ENCODE results near the gene GPA33. TPM values are rescaled to one million over a fixed set of nuclear protein-coding genes. Genes with fewer than 3 reads are reported as not detected.

GPA33 gene
- total RNA-seq, 1 donor from 2014 or later: 0.10 TPM

DNA sequence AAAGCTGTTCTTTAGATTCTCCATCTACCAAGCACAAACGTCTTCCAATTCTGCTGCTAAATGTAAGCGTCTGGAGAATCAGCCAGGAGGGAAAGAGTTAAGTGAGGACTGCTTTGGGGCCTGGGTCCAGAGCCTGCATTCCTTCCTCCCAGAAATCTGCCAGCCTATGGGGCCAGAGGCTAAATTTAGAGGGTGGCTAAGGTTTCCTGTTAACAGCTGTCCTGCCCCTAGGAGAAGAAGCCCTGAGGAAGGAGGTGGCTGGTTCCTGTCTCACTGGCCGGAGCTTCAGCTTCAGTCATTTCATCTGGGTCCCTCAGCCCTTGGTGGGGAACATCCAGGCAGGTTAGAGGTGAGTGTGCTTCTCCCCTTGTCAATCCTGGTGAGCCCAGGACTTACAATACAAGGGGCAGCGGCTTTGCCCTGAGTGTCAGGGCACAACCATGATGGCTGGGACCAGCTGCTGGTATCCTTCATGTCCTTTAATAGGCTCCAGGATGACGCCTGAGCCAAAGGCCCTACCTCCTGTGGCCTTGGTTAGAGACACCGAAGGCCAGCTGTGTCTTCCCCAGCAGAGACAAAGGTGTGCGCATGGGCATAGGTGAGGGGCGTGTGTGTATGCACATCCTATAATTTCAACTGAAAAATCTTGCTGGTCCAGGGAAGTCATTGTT lies 3.8 kb upstream of the GPA33 start, which contains the start of gene STYXL2:
Gene STYXL2, plus strand, starts transcription at position 230 of the 671 bp plus-strand sequence. CDS start 775 bp downstream, outside the sequence.
- H3K36me3 Mint-ChIP-seq (ENCODE audit: low read depth, unreplicated experiment): no peaks in the 10 kb centered on the region
- peaks cover 29% of the 10 kb centered on the region for H3K4me1 Mint-ChIP-seq (ENCODE audit: unreplicated experiment)
- H3K9me3 Mint-ChIP-seq (ENCODE audit: unreplicated experiment): no peaks in the 10 kb centered on the region
- H3K4me3 Mint-ChIP-seq (ENCODE audit: unreplicated experiment): no peak within 1 kb of the TSS
- peaks cover 2% of the 10 kb centered on the region for H3K27me3 Mint-ChIP-seq (ENCODE audit: unreplicated experiment)
- no peak for DNase-seq (ENCODE audit: low spot score)
- H3K27ac Mint-ChIP-seq (ENCODE audit: unreplicated experiment): no peak within 1 kb of the TSS
- TF ChIP-seq, protein P1, sequence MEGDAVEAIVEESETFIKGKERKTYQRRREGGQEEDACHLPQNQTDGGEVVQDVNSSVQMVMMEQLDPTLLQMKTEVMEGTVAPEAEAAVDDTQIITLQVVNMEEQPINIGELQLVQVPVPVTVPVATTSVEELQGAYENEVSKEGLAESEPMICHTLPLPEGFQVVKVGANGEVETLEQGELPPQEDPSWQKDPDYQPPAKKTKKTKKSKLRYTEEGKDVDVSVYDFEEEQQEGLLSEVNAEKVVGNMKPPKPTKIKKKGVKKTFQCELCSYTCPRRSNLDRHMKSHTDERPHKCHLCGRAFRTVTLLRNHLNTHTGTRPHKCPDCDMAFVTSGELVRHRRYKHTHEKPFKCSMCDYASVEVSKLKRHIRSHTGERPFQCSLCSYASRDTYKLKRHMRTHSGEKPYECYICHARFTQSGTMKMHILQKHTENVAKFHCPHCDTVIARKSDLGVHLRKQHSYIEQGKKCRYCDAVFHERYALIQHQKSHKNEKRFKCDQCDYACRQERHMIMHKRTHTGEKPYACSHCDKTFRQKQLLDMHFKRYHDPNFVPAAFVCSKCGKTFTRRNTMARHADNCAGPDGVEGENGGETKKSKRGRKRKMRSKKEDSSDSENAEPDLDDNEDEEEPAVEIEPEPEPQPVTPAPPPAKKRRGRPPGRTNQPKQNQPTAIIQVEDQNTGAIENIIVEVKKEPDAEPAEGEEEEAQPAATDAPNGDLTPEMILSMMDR (IDR thresholded peaks at IDR 0.05; ENCODE audit: unreplicated experiment): no peak

- Mint-ChIP-seq H3K9me3 (ENCODE audit: unreplicated experiment) (no peaks in the 10 kb centered on the region), H3K4me1 (ENCODE audit: unreplicated experiment) (peaks cover 31% of the 10 kb centered on the region), H3K4me3 (ENCODE audit: unreplicated experiment) (no peak overlapping the region), H3K27me3 (ENCODE audit: unreplicated experiment) (peaks cover 2% of the 10 kb centered on the region), H3K27ac (ENCODE audit: unreplicated experiment) (no peak overlapping the region), H3K36me3 (ENCODE audit: low read depth, unreplicated experiment) (no peaks in the 10 kb centered on the region)
- TF ChIP-seq, protein P1 (IDR thresholded peaks at IDR 0.05; ENCODE audit: unreplicated experiment): no peak
- DNase-seq (ENCODE audit: low spot score): no peak
Observed at GRCh38 chr1:167092653-167093052, 2.5 kb upstream of the GPA33 start.

DNA sequence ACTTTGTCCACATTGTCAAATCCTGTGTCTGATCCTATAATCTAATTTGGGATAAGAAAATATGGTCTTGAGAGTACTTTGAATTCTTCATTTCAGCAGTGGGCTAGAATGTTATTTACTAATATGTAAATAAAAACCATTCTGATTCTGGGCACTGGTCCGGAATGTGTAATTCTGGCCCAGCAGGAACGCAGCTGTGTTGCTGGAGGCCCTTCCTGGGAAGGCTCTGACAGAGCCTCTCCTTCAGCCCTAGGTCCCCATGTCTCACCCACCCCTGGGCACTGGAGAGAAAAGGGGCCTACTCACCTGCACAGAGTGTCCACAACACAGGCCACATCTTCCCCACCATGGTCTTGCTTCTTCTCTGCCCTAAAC lies 251 bp downstream of the GPA33 start:
- H3K4me1 Mint-ChIP-seq (ENCODE audit: unreplicated experiment): peaks cover 24% of the 10 kb centered on the region
- TF ChIP-seq, protein P1 (IDR thresholded peaks at IDR 0.05; ENCODE audit: unreplicated experiment): no peak
- H3K9me3 Mint-ChIP-seq (ENCODE audit: unreplicated experiment): no peaks in the 10 kb centered on the region
- no peak for DNase-seq (ENCODE audit: low spot score)
- no peak overlapping the region for H3K4me3 Mint-ChIP-seq (ENCODE audit: unreplicated experiment)
- peaks cover 2% of the 10 kb centered on the region for H3K27me3 Mint-ChIP-seq (ENCODE audit: unreplicated experiment)
- no peak overlapping the region for H3K27ac Mint-ChIP-seq (ENCODE audit: unreplicated experiment)
- no peaks in the 10 kb centered on the region for H3K36me3 Mint-ChIP-seq (ENCODE audit: low read depth, unreplicated experiment)

DNA sequence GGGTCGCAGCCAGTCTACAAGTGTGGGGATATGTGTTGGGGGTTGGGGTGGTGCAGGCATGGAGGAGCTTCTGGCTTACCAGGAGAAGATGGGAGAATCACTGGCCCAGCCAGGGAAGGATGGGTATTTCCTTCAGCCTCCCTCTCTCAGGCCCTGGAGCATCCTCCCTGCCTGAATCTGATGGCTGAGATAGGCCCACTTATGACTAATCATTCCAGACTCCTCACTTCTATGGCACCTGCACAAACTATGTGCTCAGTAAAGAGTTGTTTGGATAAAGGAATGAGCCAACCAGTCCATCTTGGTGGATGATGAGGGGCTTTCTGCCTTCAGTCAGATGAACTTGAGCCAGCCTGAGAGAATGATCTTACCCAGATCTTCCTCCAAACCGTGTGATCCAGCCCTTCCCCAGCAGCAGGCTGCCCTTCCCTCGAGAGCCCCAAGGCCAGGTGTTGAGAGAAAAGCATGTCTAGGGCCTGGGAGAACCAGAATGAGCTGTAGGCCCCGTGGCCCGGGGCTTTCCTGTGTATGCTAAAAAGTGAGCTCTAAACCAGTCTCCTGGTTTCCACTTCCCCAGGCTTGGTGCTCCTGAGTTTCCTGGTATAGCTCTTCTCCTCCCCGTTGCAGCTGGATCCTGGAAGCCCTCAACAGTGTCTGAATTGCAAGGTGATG lies 1.3 kb downstream of the GPA33 start:
- Mint-ChIP-seq H3K27ac (ENCODE audit: unreplicated experiment) (no peak overlapping the region), H3K4me1 (ENCODE audit: unreplicated experiment) (peaks cover 16% of the 10 kb centered on the region), H3K36me3 (ENCODE audit: low read depth, unreplicated experiment) (no peaks in the 10 kb centered on the region), H3K4me3 (ENCODE audit: unreplicated experiment) (no peak overlapping the region), H3K9me3 (ENCODE audit: unreplicated experiment) (no peaks in the 10 kb centered on the region), H3K27me3 (ENCODE audit: unreplicated experiment) (peaks cover 2% of the 10 kb centered on the region)
- TF ChIP-seq, protein P1 (IDR thresholded peaks at IDR 0.05; ENCODE audit: unreplicated experiment): no peak
- DNase-seq (ENCODE audit: low spot score): no peak

GRCh38 chr1:167086768-167087167 lies 3.4 kb downstream of the GPA33 start:
- DNase-seq (ENCODE audit: low spot score): no peak
- TF ChIP-seq, protein P1 (IDR thresholded peaks at IDR 0.05; ENCODE audit: unreplicated experiment): no peak
- no peaks in the 10 kb centered on the region for H3K36me3 Mint-ChIP-seq (ENCODE audit: low read depth, unreplicated experiment)
- H3K27me3 Mint-ChIP-seq (ENCODE audit: unreplicated experiment): no peaks in the 10 kb centered on the region
- no peaks in the 10 kb centered on the region for H3K9me3 Mint-ChIP-seq (ENCODE audit: unreplicated experiment)
- no peak overlapping the region for H3K27ac Mint-ChIP-seq (ENCODE audit: unreplicated experiment)
- H3K4me1 Mint-ChIP-seq (ENCODE audit: unreplicated experiment): peaks cover 6% of the 10 kb centered on the region
- no peak overlapping the region for H3K4me3 Mint-ChIP-seq (ENCODE audit: unreplicated experiment)

All from endothelial cell (in vitro differentiated cells).